GM12878 (cell line): Measurements from ENCODE around the gene SMARCAD1. TPM values are rescaled to one million over a fixed set of nuclear protein-coding genes. Genes with fewer than 3 reads are reported as not detected.

Experiments used
- ATAC-seq: fragments of 200-7000 bp; cut with Tn5 transposase; 3 replicates; pipeline ENCODE4 v1.9.1; 2020; ENCODE audit warnings: mild to moderate bottlenecking, moderate library complexity
- BruUV-seq: library from RNA; stranded (reverse); fragments of 400-500 nt; replicated peaks from 2 replicates; lab custom pipeline; 2021; lab: Mats Ljungman, UMichigan
- CTCF ChIA-PET: fragments of 300-600 bp; sonication (Branson Sonifier 250); formaldehyde crosslinking; extraction: SDS; loops from one replicate; lab custom pipeline; 2021; ENCODE audit warnings: inconsistent platforms; lab: Yijun Ruan, JAX
- POLR2A ChIA-PET: fragments of 350-600 bp; formaldehyde crosslinking; extraction: SDS; loops from one replicate; lab custom pipeline; 2021; ENCODE audit warnings: inconsistent platforms; lab: Charles Lee
- RAD21 ChIA-PET: fragments of 300-600 bp; sonication (Branson Sonifier 250); formaldehyde crosslinking; loops from one replicate; lab custom pipeline; 2023; ENCODE audit warnings: antibody characterized with exemption; ENCODE audit not compliant: unreplicated experiment; lab: Charles Lee
- SMC1A ChIA-PET: fragments of 300-600 bp; sonication (Branson Sonifier 250); formaldehyde crosslinking; loops from one replicate; lab custom pipeline; 2023; ENCODE audit not compliant: unreplicated experiment, uncharacterized antibody; lab: Charles Lee
- DNase-seq: peaks from one replicate; pipeline ENCODE4 v3.0.0-alpha.2; 2011; ENCODE audit warnings: low read depth, low spot score
- FAIRE-seq: peaks from 3 replicates; lab custom pipeline; 2011; peaks lifted over from hg19 to GRCh38; lab: Jason Lieb, UNC
- H2AFZ ChIP-seq: 2 replicates; pipeline ENCODE4 v1.6.0; 2011; ENCODE audit warnings: low read depth, low read length, control low read depth; ENCODE audit not compliant: control insufficient read depth
- H3K27ac ChIP-seq: 2 replicates; pipeline ENCODE4 v1.5.1; 2011; ENCODE audit warnings: control low read depth; ENCODE audit not compliant: control insufficient read depth, insufficient read depth
- H3K27me3 ChIP-seq, 2 experiments: replicated peaks in 1 of 2; 2 replicates each; pipeline versions ENCODE4 v1.6.0 to v1.6.1; 2011; ENCODE audit warnings: low read length in 1 of 2; ENCODE audit not compliant: control insufficient read depth in 2 of 2, insufficient read depth in 2 of 2
- H3K36me3 ChIP-seq, 2 experiments: 2 replicates each; pipeline ENCODE4 v1.5.1; 2011; ENCODE audit warnings: low read length in 1 of 2; ENCODE audit not compliant: control insufficient read depth in 2 of 2, insufficient read depth in 2 of 2
- H3K4me1 ChIP-seq: 2 replicates; pipeline ENCODE4 v1.6.1; 2011; ENCODE audit warnings: mild to moderate bottlenecking, low read length, moderate library complexity, mixed read lengths; ENCODE audit not compliant: control insufficient read depth, insufficient read depth
- H3K4me2 ChIP-seq: 2 replicates; pipeline ENCODE4 v1.6.0; 2011; ENCODE audit warnings: control low read depth; ENCODE audit not compliant: control insufficient read depth, insufficient read depth
- H3K4me3 ChIP-seq: fragments of 200-600 bp; sonication (generic); 2 replicates; pipeline ENCODE4 v1.5.1; 2016
- H3K79me2 ChIP-seq: 2 replicates; pipeline ENCODE4 v1.6.0; 2011; ENCODE audit warnings: low read length; ENCODE audit not compliant: control insufficient read depth, insufficient read depth
- H3K9ac ChIP-seq: 2 replicates; pipeline ENCODE4 v1.8.0; 2011; ENCODE audit warnings: low read length, control low read depth, mixed read lengths; ENCODE audit not compliant: control insufficient read depth, insufficient read depth
- H3K9me3 ChIP-seq: replicated peaks from 3 replicates; pipeline ENCODE4 v1.5.1; 2011; ENCODE audit warnings: mild to moderate bottlenecking, low read length; ENCODE audit not compliant: control insufficient read depth, insufficient read depth
- H4K20me1 ChIP-seq: 2 replicates; pipeline ENCODE4 v1.6.0; 2011; ENCODE audit not compliant: control insufficient read depth, insufficient read depth
- SUZ12 ChIP-seq: fragments of 200-600 bp; sonication (generic); IDR thresholded peaks from one replicate; pipeline ENCODE4 v1.6.1; 2018; ENCODE audit warnings: antibody characterized with exemption, mild to moderate bottlenecking; ENCODE audit not compliant: unreplicated experiment
- ZBED1 ChIP-seq: IDR thresholded peaks from 2 replicates; pipeline ENCODE4 v1.6.1; 2016; ENCODE audit warnings: borderline replicate concordance
- WGBS: methylation state at CpG from one replicate; pipeline ENCODE4 v1.1.6; 2016; ENCODE audit warnings: low lambda C conversion rate; ENCODE audit not compliant: insufficient replicate concordance, insufficient coverage; ENCODE audit errors: missing lambda C conversion rate; 5-methylcytosine and 5-hydroxymethylcytosine counted together
- in situ Hi-C: fragments of 300-500 bp; cut with MboI; formaldehyde crosslinking; loops from 9 replicates; pipeline ENCODE4 v1.14.3; 2018; ENCODE audit warnings: mixed read lengths
- intact Hi-C: fragments of 100-400 bp; cut with micrococcal nuclease; formaldehyde crosslinking; loops from one replicate; pipeline ENCODE4 v1.14.2; 2022; ENCODE audit not compliant: unreplicated experiment
- polyA plus RNA-seq, 11 experiments: library from polyadenylated mRNA; depleted of rRNA in 4 of 11; unstranded in 6 of 11; stranded (reverse) in 5 of 11; fragments of >200 nt; fragmentation: Nextera tagmentation in 4 of 11; fragmentation: Illumina TruSeq in 1 of 11; extraction: Ambion mirVana in 4 of 11; extraction: Trizol in 1 of 11; gene quantifications; 1 replicate in 1 of 11; 2 replicates in 10 of 11; pipeline versions ENCODE4 v1.2.1 to v1.2.3, GENCODE V29; 2011 to 2016; ENCODE audit warnings: inconsistent platforms in 2 of 11, missing spikeins in 2 of 11, low read depth in 1 of 11
- total RNA-seq, 4 experiments: library from RNA; depleted of rRNA in 3 of 4; stranded (reverse); fragments of >200 nt in 3 of 4; fragmentation: Illumina TruSeq in 1 of 4; extraction: Trizol in 1 of 4; gene quantifications; 2 replicates each; pipeline versions ENCODE4 v1.2.1 to v1.2.3, GENCODE V29; 2013 to 2021
- TF ChIP-seq, protein P1 (sequence below): IDR thresholded peaks from 2 replicates; pipeline ENCODE4 v1.6.1; 2012; ENCODE audit warnings: mild to moderate bottlenecking, low read depth, low read length
- TF ChIP-seq, protein P2 (sequence below): IDR thresholded peaks from 2 replicates; pipeline ENCODE4 v1.6.1; 2011; ENCODE audit warnings: low read depth, mild to moderate bottlenecking, low read length, moderate library complexity, borderline replicate concordance; ENCODE audit errors: extremely low read depth
- TF ChIP-seq, protein P3 (sequence below): fragments of 450-650 bp; IDR thresholded peaks from 2 replicates; pipeline ENCODE4 v1.6.1; 2017; ENCODE audit warnings: low read depth, mild to moderate bottlenecking, moderate library complexity

The SMARCAD1 gene
- total and polyA plus RNA-seq, 10 of the 15 experiments (the other 5 are each of a cell fraction or from before 2014, with no cell fraction given) = 7.6 to 41.2 (median 27.7) TPM

DNA sequence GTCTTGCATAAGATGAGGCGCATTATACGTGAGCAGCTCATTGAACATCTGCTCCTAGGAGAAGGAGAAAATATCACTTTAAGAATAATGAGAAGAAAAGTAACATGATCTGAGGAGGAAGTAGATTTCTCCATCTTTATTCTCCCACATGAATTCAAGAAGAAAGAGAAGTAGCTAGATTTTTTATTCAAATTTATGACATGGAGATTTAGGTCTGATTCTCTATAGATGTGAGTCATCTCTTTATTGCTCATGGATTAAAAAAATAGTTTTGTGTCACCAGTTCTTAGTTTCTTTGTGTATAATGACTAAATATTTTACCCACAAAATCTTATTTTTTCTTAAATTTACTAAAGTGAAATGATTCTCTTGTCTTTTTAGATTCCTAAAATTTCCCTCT, 94.5 kb downstream of the SMARCAD1 start:
- Histone ChIP-seq H3K9ac (no peak overlapping the region), H3K79me2 (no peaks in the 10 kb centered on the region), H3K27me3 (no peaks in the 10 kb centered on the region), H3K9me3 (no peaks in the 10 kb centered on the region), H3K4me1 (no peaks in the 10 kb centered on the region), H3K27ac (no peak overlapping the region), H4K20me1 (no peaks in the 10 kb centered on the region), H2AFZ (no peak overlapping the region), H3K4me3 (no peak overlapping the region), H3K36me3 (no peaks in the 10 kb centered on the region), H3K4me2 (no peak overlapping the region)
- POLR2A ChIA-PET = no interaction called here
- intact Hi-C loops = no loop called here
- SMC1A ChIA-PET = interaction anchor here (1.0 to 1.5 kb wide), 4 partner anchors 87 to 429 kb away, joined by 3 to 5 read pairs (median 3); no protein-coding TSS in a partner anchor
- RAD21 ChIA-PET = no interaction called here
- ATAC-seq = no peak
- no TSS peak for BruUV-seq
- no peak for DNase-seq
- in situ Hi-C loops = loop anchor here (5.0 kb wide), 1 partner anchor 90 kb away; no protein-coding TSS in a partner anchor
- no peak for TF ChIP-seq SUZ12
- 100% methylated on average over 2 of the region's 2 CpGs for WGBS
- CTCF ChIA-PET = interaction anchor here (1.2 kb wide), 1 partner anchor 28 kb away, joined by 3 read pairs; no protein-coding TSS in a partner anchor
- FAIRE-seq = no peak

DNA sequence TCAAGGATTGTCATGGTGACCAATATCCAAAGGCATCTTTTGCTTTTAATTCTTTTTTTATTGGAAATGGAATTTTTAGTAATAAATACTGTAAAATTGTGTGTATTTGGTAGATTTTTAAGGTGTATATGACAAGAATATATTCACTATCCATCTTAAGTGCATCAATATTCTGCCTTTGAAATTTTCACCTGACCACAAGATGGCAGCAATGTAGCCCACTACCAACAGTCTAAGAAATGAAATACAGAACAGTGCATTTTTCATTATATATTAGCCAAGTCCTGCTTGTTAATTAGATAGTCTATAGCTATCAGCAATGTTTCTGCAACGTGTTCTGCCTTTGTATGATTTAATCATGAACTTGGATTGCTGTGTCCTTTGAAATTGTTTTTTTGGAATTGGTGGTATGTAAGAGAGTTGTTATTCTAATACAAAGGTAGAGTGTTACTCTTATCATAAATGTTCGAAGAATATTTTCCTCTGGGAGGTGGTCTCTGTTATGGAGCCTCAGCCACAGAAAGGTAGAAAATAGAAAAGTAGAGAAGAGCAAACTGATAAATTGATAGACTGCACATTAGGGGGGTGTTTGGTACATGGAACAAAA, 96.8 kb downstream of the SMARCAD1 start:
- Histone ChIP-seq H3K4me1 (no peaks in the 10 kb centered on the region), H3K36me3 (no peaks in the 10 kb centered on the region), H2AFZ (no peak overlapping the region), H4K20me1 (no peaks in the 10 kb centered on the region), H3K27ac (no peak overlapping the region), H3K9ac (no peak overlapping the region), H3K79me2 (no peaks in the 10 kb centered on the region), H3K9me3 (no peaks in the 10 kb centered on the region), H3K4me2 (no peak overlapping the region), H3K27me3 (no peaks in the 10 kb centered on the region), H3K4me3 (no peak overlapping the region)
- in situ Hi-C loops (loop anchor here (5.0 kb wide), 1 partner anchor 88 kb away; no protein-coding TSS in a partner anchor), intact Hi-C loops (loop anchor here (1.0 to 2.0 kb wide), 2 partner anchors 86 to 292 kb away; no protein-coding TSS in a partner anchor)
- peak; percentile 83 for ATAC-seq
- POLR2A ChIA-PET = no interaction called here
- RAD21 ChIA-PET = no interaction called here
- DNase-seq = no peak
- no TSS peak for BruUV-seq
- SMC1A ChIA-PET = no interaction called here
- CTCF ChIA-PET = interaction anchor here (0.6 to 3.3 kb wide), 2 partner anchors 67 to 85 kb away, joined by 3 to 20 read pairs; no protein-coding TSS in a partner anchor
- WGBS = 48% methylated on average over 2 of the region's 2 CpGs
- no peak for FAIRE-seq
- TF ChIP-seq, protein P1, sequence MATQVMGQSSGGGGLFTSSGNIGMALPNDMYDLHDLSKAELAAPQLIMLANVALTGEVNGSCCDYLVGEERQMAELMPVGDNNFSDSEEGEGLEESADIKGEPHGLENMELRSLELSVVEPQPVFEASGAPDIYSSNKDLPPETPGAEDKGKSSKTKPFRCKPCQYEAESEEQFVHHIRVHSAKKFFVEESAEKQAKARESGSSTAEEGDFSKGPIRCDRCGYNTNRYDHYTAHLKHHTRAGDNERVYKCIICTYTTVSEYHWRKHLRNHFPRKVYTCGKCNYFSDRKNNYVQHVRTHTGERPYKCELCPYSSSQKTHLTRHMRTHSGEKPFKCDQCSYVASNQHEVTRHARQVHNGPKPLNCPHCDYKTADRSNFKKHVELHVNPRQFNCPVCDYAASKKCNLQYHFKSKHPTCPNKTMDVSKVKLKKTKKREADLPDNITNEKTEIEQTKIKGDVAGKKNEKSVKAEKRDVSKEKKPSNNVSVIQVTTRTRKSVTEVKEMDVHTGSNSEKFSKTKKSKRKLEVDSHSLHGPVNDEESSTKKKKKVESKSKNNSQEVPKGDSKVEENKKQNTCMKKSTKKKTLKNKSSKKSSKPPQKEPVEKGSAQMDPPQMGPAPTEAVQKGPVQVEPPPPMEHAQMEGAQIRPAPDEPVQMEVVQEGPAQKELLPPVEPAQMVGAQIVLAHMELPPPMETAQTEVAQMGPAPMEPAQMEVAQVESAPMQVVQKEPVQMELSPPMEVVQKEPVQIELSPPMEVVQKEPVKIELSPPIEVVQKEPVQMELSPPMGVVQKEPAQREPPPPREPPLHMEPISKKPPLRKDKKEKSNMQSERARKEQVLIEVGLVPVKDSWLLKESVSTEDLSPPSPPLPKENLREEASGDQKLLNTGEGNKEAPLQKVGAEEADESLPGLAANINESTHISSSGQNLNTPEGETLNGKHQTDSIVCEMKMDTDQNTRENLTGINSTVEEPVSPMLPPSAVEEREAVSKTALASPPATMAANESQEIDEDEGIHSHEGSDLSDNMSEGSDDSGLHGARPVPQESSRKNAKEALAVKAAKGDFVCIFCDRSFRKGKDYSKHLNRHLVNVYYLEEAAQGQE = no peak
- TF ChIP-seq, protein P2, sequence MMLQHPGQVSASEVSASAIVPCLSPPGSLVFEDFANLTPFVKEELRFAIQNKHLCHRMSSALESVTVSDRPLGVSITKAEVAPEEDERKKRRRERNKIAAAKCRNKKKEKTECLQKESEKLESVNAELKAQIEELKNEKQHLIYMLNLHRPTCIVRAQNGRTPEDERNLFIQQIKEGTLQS = no peak
- TF ChIP-seq, protein P3, sequence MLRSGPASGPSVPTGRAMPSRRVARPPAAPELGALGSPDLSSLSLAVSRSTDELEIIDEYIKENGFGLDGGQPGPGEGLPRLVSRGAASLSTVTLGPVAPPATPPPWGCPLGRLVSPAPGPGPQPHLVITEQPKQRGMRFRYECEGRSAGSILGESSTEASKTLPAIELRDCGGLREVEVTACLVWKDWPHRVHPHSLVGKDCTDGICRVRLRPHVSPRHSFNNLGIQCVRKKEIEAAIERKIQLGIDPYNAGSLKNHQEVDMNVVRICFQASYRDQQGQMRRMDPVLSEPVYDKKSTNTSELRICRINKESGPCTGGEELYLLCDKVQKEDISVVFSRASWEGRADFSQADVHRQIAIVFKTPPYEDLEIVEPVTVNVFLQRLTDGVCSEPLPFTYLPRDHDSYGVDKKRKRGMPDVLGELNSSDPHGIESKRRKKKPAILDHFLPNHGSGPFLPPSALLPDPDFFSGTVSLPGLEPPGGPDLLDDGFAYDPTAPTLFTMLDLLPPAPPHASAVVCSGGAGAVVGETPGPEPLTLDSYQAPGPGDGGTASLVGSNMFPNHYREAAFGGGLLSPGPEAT = no peak
- no peak for TF ChIP-seq ZBED1
